Astrocyte (in vitro differentiated cells and primary cell): ENCODE data around the gene DAAM2.

Source experiments
- CTCF ChIP-seq: IDR thresholded peaks from 2 replicates; pipeline ENCODE4 v1.5.1; 2011; ENCODE audit warnings: low read depth, mild to moderate bottlenecking, inconsistent platforms, low read length, moderate library complexity; ENCODE audit not compliant: insufficient read depth
- EZH2 ChIP-seq: IDR thresholded peaks from 2 replicates; pipeline ENCODE4 v1.6.1; 2012; ENCODE audit warnings: mild to moderate bottlenecking, low read length, inconsistent platforms; ENCODE audit not compliant: insufficient read depth

DNA sequence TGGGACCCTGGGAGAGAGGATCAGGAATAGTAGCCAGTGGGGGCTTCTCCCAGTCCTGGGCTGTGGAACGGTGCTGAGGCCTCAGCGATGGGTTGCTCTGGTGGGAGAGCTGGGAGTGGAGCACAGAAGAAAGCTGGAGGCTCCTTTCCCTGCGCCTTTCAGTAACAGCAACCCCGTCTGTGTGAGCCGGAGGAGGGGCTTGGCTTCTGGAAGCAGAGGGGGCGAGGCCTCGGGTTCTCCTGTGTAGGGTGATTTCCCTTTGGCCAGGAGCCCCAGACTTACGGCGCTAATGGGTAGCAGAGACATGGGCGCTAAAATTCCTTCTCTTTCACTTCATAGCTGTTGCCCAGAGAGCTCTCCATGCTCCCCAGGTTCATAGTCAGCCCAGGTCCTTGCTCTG lies 55.0 kb downstream of the DAAM2 start:
- TF ChIP-seq EZH2 (no peak), CTCF (no peak)
